Endodermal cell (in vitro differentiated cells): ENCODE data around the gene CMSS1. TPM values are rescaled to one million over a fixed set of nuclear protein-coding genes. Genes with fewer than 3 reads are reported as not detected.

Source experiments
- DNase-seq: peaks from one replicate; pipeline ENCODE4 v3.0.0-alpha.2; 2017
- H3K27ac ChIP-seq: 2 replicates; pipeline ENCODE4 v1.5.1; 2013; ENCODE audit warnings: mild to moderate bottlenecking, low read depth, low read length, moderate library complexity
- H3K27me3 ChIP-seq: 2 replicates; pipeline ENCODE4 v1.6.1; 2013; ENCODE audit warnings: mild to moderate bottlenecking, low read length, moderate library complexity; ENCODE audit not compliant: insufficient read depth, control insufficient read depth, poor library complexity, severe bottlenecking
- H3K36me3 ChIP-seq: 2 replicates; pipeline ENCODE4 v1.7.0; 2013; ENCODE audit warnings: mild to moderate bottlenecking, low read length, moderate library complexity; ENCODE audit not compliant: control insufficient read depth, insufficient read depth
- H3K4me1 ChIP-seq: one replicate; pipeline ENCODE4 v1.7.0; 2013; ENCODE audit warnings: low read length; ENCODE audit not compliant: control insufficient read depth, insufficient read depth
- H3K4me3 ChIP-seq: 2 replicates; pipeline ENCODE4 v1.5.1; 2013; ENCODE audit warnings: mild to moderate bottlenecking, low read length, moderate library complexity
- H3K9ac ChIP-seq: 2 replicates; pipeline ENCODE4 v1.6.1; 2013; ENCODE audit warnings: mild to moderate bottlenecking, low read length, moderate library complexity; ENCODE audit not compliant: poor library complexity, severe bottlenecking; ENCODE audit errors: extremely low read depth
- H3K9me3 ChIP-seq: 2 replicates; pipeline ENCODE4 v1.6.1; 2013; ENCODE audit warnings: mild to moderate bottlenecking, low read length, moderate library complexity; ENCODE audit not compliant: control insufficient read depth
- H3K27ac Mint-ChIP-seq: 2 replicates; pipeline ENCODE4 v1.8.0; 2020; ENCODE audit warnings: mixed read lengths
- H3K27me3 Mint-ChIP-seq: 2 replicates; pipeline ENCODE4 v1.8.0; 2021; ENCODE audit warnings: mild to moderate bottlenecking, mixed read lengths; ENCODE audit not compliant: insufficient read depth
- H3K36me3 Mint-ChIP-seq: 2 replicates; pipeline ENCODE4 v1.8.0; 2020; ENCODE audit warnings: low read depth, mixed read lengths
- H3K4me1 Mint-ChIP-seq: 2 replicates; pipeline ENCODE4 v1.8.0; 2020; ENCODE audit warnings: mixed read lengths
- H3K4me3 Mint-ChIP-seq: 2 replicates; pipeline ENCODE4 v1.8.0; 2020; ENCODE audit warnings: mild to moderate bottlenecking, moderate library complexity, mixed read lengths
- H3K9me3 Mint-ChIP-seq: 2 replicates; pipeline ENCODE4 v1.8.0; 2020; ENCODE audit warnings: mild to moderate bottlenecking, mixed read lengths
- WGBS, 2 experiments: methylation state at CpG; one replicate each; pipeline versions ENCODE4 v1.1.5 to v1.1.7; 2013; ENCODE audit warnings: missing lambda C conversion rate in 2 of 2, mixed read lengths in 1 of 2; ENCODE audit not compliant: insufficient coverage in 1 of 2, insufficient read length in 1 of 2; 5-methylcytosine and 5-hydroxymethylcytosine counted together
- total RNA-seq, 2 donors: library from RNA; stranded (reverse); fragmentation: NEBNext Ultra II Directional in 1 of 2; extraction: Animal tissue kit (Norgen Biotek cat#: 25700) in 1 of 2; gene quantifications; 2 replicates in 1 of 2; 3 replicates in 1 of 2; pipeline ENCODE4 v1.2.1, GENCODE V29; 2021
- TF ChIP-seq, protein P1 (sequence below): fragments of 200-600 bp; sonication (generic); conservative IDR thresholded peaks from 2 replicates; pipeline ENCODE4 v1.5.0; 2021; ENCODE audit warnings: antibody characterized with exemption, mild to moderate bottlenecking

CMSS1 gene
- total RNA-seq, 2 donors from 2014 or later, result 48.5 to 50.8 TPM

- no peak overlapping the region for H3K27ac Mint-ChIP-seq
- no peaks in the 10 kb centered on the region for H3K9me3 ChIP-seq
- no peaks in the 10 kb centered on the region for H3K36me3 Mint-ChIP-seq
- H3K9me3 Mint-ChIP-seq, result no peaks in the 10 kb centered on the region
- H3K27ac ChIP-seq, result no peak overlapping the region
- no peak overlapping the region for H3K4me3 ChIP-seq
- H3K9ac ChIP-seq, result no peak overlapping the region
- peaks cover 7% of the 10 kb centered on the region for H3K4me1 ChIP-seq
- WGBS, 2 experiments, result 95 to 100% methylated on average over 1 to 2 of the region's 2 CpGs
- TF ChIP-seq, protein P1, sequence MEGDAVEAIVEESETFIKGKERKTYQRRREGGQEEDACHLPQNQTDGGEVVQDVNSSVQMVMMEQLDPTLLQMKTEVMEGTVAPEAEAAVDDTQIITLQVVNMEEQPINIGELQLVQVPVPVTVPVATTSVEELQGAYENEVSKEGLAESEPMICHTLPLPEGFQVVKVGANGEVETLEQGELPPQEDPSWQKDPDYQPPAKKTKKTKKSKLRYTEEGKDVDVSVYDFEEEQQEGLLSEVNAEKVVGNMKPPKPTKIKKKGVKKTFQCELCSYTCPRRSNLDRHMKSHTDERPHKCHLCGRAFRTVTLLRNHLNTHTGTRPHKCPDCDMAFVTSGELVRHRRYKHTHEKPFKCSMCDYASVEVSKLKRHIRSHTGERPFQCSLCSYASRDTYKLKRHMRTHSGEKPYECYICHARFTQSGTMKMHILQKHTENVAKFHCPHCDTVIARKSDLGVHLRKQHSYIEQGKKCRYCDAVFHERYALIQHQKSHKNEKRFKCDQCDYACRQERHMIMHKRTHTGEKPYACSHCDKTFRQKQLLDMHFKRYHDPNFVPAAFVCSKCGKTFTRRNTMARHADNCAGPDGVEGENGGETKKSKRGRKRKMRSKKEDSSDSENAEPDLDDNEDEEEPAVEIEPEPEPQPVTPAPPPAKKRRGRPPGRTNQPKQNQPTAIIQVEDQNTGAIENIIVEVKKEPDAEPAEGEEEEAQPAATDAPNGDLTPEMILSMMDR, result no peak
- no peaks in the 10 kb centered on the region for H3K27me3 ChIP-seq
- H3K4me3 Mint-ChIP-seq, result no peak overlapping the region
- peaks cover 52% of the 10 kb centered on the region for H3K27me3 Mint-ChIP-seq
- DNase-seq, result no peak
- peaks cover 40% of the 10 kb centered on the region for H3K4me1 Mint-ChIP-seq
- H3K36me3 ChIP-seq, result no peaks in the 10 kb centered on the region
Observed at GRCh38 chr3:99870712-99871111, 53.0 kb downstream of the CMSS1 start.

- peaks cover 36% of the 10 kb centered on the region for H3K4me1 Mint-ChIP-seq
- H3K4me1 ChIP-seq, result peaks cover 7% of the 10 kb centered on the region
- no peak for DNase-seq
- no peaks in the 10 kb centered on the region for H3K9me3 ChIP-seq
- H3K4me3 ChIP-seq, result no peak overlapping the region
- no peaks in the 10 kb centered on the region for H3K27me3 ChIP-seq
- H3K4me3 Mint-ChIP-seq, result no peak overlapping the region
- 80 to 85% methylated on average over 2 to 3 of the region's 4 CpGs for WGBS, 2 experiments
- no peak overlapping the region for H3K27ac Mint-ChIP-seq
- H3K9ac ChIP-seq, result no peak overlapping the region
- TF ChIP-seq, protein P1, result no peak
- H3K27ac ChIP-seq, result no peak overlapping the region
- no peaks in the 10 kb centered on the region for H3K9me3 Mint-ChIP-seq
- no peaks in the 10 kb centered on the region for H3K36me3 ChIP-seq
- H3K36me3 Mint-ChIP-seq, result no peaks in the 10 kb centered on the region
- H3K27me3 Mint-ChIP-seq, result peaks cover 54% of the 10 kb centered on the region
Observed at GRCh38 chr3:99871231-99872045, 53.8 kb downstream of the CMSS1 start.

GRCh38 chr3:99872923-99873254 lies 55.2 kb downstream of the CMSS1 start:
- TF ChIP-seq, protein P1, result no peak
- Histone ChIP-seq H3K27ac (no peak overlapping the region), H3K9me3 (no peaks in the 10 kb centered on the region), H3K9ac (no peak overlapping the region), H3K27me3 (no peaks in the 10 kb centered on the region), H3K36me3 (no peaks in the 10 kb centered on the region), H3K4me3 (no peak overlapping the region), H3K4me1 (peaks cover 7% of the 10 kb centered on the region)
- Mint-ChIP-seq H3K4me3 (no peak overlapping the region), H3K4me1 (peaks cover 30% of the 10 kb centered on the region), H3K27ac (no peak overlapping the region), H3K36me3 (no peaks in the 10 kb centered on the region), H3K27me3 (peaks cover 57% of the 10 kb centered on the region), H3K9me3 (no peaks in the 10 kb centered on the region)
- no peak for DNase-seq
